H1 (cell line): ENCODE data around the gene CRTC1. TPM values are rescaled to one million over a fixed set of nuclear protein-coding genes. Genes with fewer than 3 reads are reported as not detected.

Experiments
- CTCF ChIA-PET: fragments of 300-600 bp; sonication (Branson Sonifier 250); formaldehyde crosslinking; loops from one replicate; lab custom pipeline; 2021; ENCODE audit not compliant: partially characterized antibody; lab: Charles Lee
- POLR2A ChIA-PET: fragments of 300-600 bp; sonication (Branson Sonifier 250); formaldehyde crosslinking; loops from one replicate; lab custom pipeline; 2021; ENCODE audit warnings: inconsistent platforms; ENCODE audit not compliant: partially characterized antibody; lab: Charles Lee
- DNase-seq, 2 experiments: peaks; one replicate each; pipeline versions ENCODE4 v3.0.0 to v3.0.0-alpha.2; 2010 to 2022; ENCODE audit warnings: low spot score in 2 of 2, low read depth in 1 of 2, mixed read lengths in 1 of 2
- FAIRE-seq: peaks from 2 replicates; lab custom pipeline; 2011; peaks lifted over from hg19 to GRCh38; lab: Jason Lieb, UNC
- H2AFZ ChIP-seq: 2 replicates; pipeline ENCODE4 v1.8.1; 2012; ENCODE audit warnings: low read length, inconsistent platforms
- H2AK5ac ChIP-seq: 2 replicates; pipeline ENCODE4 v1.6.1; 2013; ENCODE audit warnings: low read depth, low read length
- H2BK120ac ChIP-seq: replicated peaks from 2 replicates; pipeline ENCODE3; 2013; ENCODE audit warnings: low read depth, low read length, inconsistent platforms
- H2BK12ac ChIP-seq: 2 replicates; pipeline ENCODE4 v1.6.1; 2013; ENCODE audit warnings: low read depth, low read length
- H2BK15ac ChIP-seq: 2 replicates; pipeline ENCODE4 v1.6.1; 2013; ENCODE audit warnings: low read length
- H2BK20ac ChIP-seq: 2 replicates; pipeline ENCODE4 v1.6.1; 2013; ENCODE audit warnings: low read length
- H2BK5ac ChIP-seq: 2 replicates; pipeline ENCODE4 v1.6.1; 2013; ENCODE audit warnings: low read depth, low read length
- H3K14ac ChIP-seq: 2 replicates; pipeline ENCODE4 v1.6.1; 2013; ENCODE audit warnings: inconsistent platforms; ENCODE audit not compliant: insufficient read length
- H3K18ac ChIP-seq: 2 replicates; pipeline ENCODE4 v1.6.1; 2013; ENCODE audit warnings: low read length; ENCODE audit errors: extremely low read depth
- H3K23ac ChIP-seq: 2 replicates; pipeline ENCODE4 v1.6.1; 2013; ENCODE audit warnings: inconsistent platforms; ENCODE audit not compliant: insufficient read length
- H3K23me2 ChIP-seq: 2 replicates; pipeline ENCODE4 v1.6.1; 2013; ENCODE audit warnings: low read depth, low read length
- H3K27ac ChIP-seq: 2 replicates; pipeline ENCODE4 v1.6.1; 2011; ENCODE audit warnings: low read depth, low read length, inconsistent platforms
- H3K27me3 ChIP-seq, 4 experiments: replicated peaks in 1 of 4; 1 replicate in 1 of 4; 2 replicates in 3 of 4; pipeline versions ENCODE4 v1.6.1 to v1.8.1; 2011 to 2013; ENCODE audit warnings: low read length in 3 of 4, mild to moderate bottlenecking in 3 of 4, inconsistent platforms in 2 of 4, mixed read lengths in 2 of 4, moderate library complexity in 1 of 4; ENCODE audit not compliant: control insufficient read depth in 3 of 4, insufficient read depth in 3 of 4; ENCODE audit errors: extremely low read depth in 1 of 4
- H3K36me3 ChIP-seq, 4 experiments: 2 replicates each; pipeline versions ENCODE4 v1.6.1 to v1.8.1; 2011 to 2013; ENCODE audit warnings: mild to moderate bottlenecking in 4 of 4, low read length in 3 of 4, moderate library complexity in 2 of 4, control low read depth in 1 of 4, inconsistent platforms in 1 of 4; ENCODE audit not compliant: insufficient read depth in 4 of 4, control insufficient read depth in 2 of 4
- H3K4ac ChIP-seq: replicated peaks from 2 replicates; pipeline ENCODE3; 2013; ENCODE audit warnings: low read length, low read depth, mixed read lengths, inconsistent platforms; ENCODE audit not compliant: insufficient read length
- H3K4me1 ChIP-seq, 4 experiments: replicated peaks in 1 of 4; 1 replicate in 1 of 4; 2 replicates in 3 of 4; pipeline versions ENCODE4 v1.6.1 to v1.8.1; 2011 to 2013; ENCODE audit warnings: low read length in 3 of 4, inconsistent platforms in 2 of 4, mixed read lengths in 1 of 4; ENCODE audit not compliant: insufficient read depth in 4 of 4, control insufficient read depth in 3 of 4
- H3K4me2 ChIP-seq, 2 experiments: 2 replicates each; pipeline versions ENCODE4 v1.6.1 to v1.8.1; 2011 to 2013; ENCODE audit warnings: low read depth in 2 of 2, low read length in 2 of 2, control low read depth in 1 of 2, inconsistent platforms in 1 of 2, mild to moderate bottlenecking in 1 of 2; ENCODE audit not compliant: insufficient read depth in 1 of 2
- H3K4me3 ChIP-seq, 4 experiments: fragments of 200-600, 300-600 bp in 1 of 4; sonication (generic), shearing (Covaris generic), sonication (Bioruptor Twin) in 1 of 4; 2 replicates each; pipeline versions ENCODE4 v1.5.1 to v1.8.1; 2011 to 2016; ENCODE audit warnings: low read length in 4 of 4, low read depth in 3 of 4, control low read depth in 2 of 4, inconsistent platforms in 2 of 4, mild to moderate bottlenecking in 2 of 4, mixed read lengths in 1 of 4, moderate library complexity in 1 of 4; ENCODE audit not compliant: insufficient read depth in 2 of 4; ENCODE audit errors: extremely low read depth in 1 of 4
- H3K56ac ChIP-seq: replicated peaks from 2 replicates; pipeline ENCODE3; 2013; ENCODE audit warnings: low read depth, mild to moderate bottlenecking, mixed read lengths, low read length, inconsistent platforms; ENCODE audit not compliant: insufficient read length
- H3K79me1 ChIP-seq: 2 replicates; pipeline ENCODE4 v1.6.1; 2013; ENCODE audit warnings: low read depth, low read length, control low read depth
- H3K79me2 ChIP-seq, 2 experiments: 2 replicates each; pipeline versions ENCODE4 v1.6.1 to v1.8.1; 2012 to 2013; ENCODE audit warnings: low read length in 2 of 2, mild to moderate bottlenecking in 2 of 2, inconsistent platforms in 1 of 2; ENCODE audit not compliant: insufficient read depth in 2 of 2, control insufficient read depth in 1 of 2
- H3K9ac ChIP-seq, 4 experiments: replicated peaks in 1 of 4; 1 replicate in 1 of 4; 2 replicates in 3 of 4; pipeline versions ENCODE4 v1.6.1 to v1.8.1; 2011 to 2013; ENCODE audit warnings: low read depth in 3 of 4, low read length in 3 of 4, control low read depth in 2 of 4, mild to moderate bottlenecking in 2 of 4, moderate library complexity in 2 of 4, inconsistent platforms in 1 of 4; ENCODE audit errors: extremely low read depth in 1 of 4
- H3K9me3 ChIP-seq, 2 experiments: 2 replicates each; pipeline versions ENCODE4 v1.6.1 to v1.8.1; 2012 to 2013; ENCODE audit warnings: mild to moderate bottlenecking in 2 of 2, moderate library complexity in 2 of 2, control low read depth in 1 of 2, inconsistent platforms in 1 of 2, low read depth in 1 of 2, low read length in 1 of 2, mixed read lengths in 1 of 2; ENCODE audit not compliant: insufficient read depth in 2 of 2
- H4K20me1 ChIP-seq, 2 experiments: replicated peaks in 1 of 2; 2 replicates each; pipeline versions ENCODE3 to v1.8.1; 2011 to 2013; ENCODE audit warnings: inconsistent platforms in 2 of 2, low read length in 2 of 2, mild to moderate bottlenecking in 1 of 2; ENCODE audit not compliant: insufficient read depth in 2 of 2, control insufficient read depth in 1 of 2
- H4K5ac ChIP-seq: 2 replicates; pipeline ENCODE4 v1.6.1; 2013; ENCODE audit warnings: low read length, low read depth, mixed read lengths, inconsistent platforms; ENCODE audit not compliant: insufficient read length
- H4K8ac ChIP-seq: 2 replicates; pipeline ENCODE4 v1.8.0; 2013; ENCODE audit warnings: mild to moderate bottlenecking, moderate library complexity, low read length, inconsistent platforms; ENCODE audit not compliant: insufficient read depth; ENCODE audit errors: extremely low read depth
- H4K91ac ChIP-seq: replicated peaks from 2 replicates; pipeline ENCODE3; 2013; ENCODE audit warnings: low read length, mixed read lengths, inconsistent platforms; ENCODE audit not compliant: insufficient read length
- BACH1 ChIP-seq: IDR thresholded peaks from 2 replicates; pipeline ENCODE4 v1.6.1; 2012; ENCODE audit warnings: low read length, improper control_type of control experiment
- BRCA1 ChIP-seq: IDR thresholded peaks from 2 replicates; pipeline ENCODE4 v1.6.1; 2012; ENCODE audit warnings: low read depth, low read length, improper control_type of control experiment
- CBX5 ChIP-seq: fragments of 300-800, 300-1000 bp; sonication (generic); IDR thresholded peaks from 2 replicates; pipeline ENCODE4 v1.7.1; 2016; ENCODE audit warnings: antibody characterized with exemption, low read length, low read depth
- CEBPB ChIP-seq: IDR thresholded peaks from 2 replicates; pipeline ENCODE4 v1.6.1; 2012; ENCODE audit warnings: low read depth, low read length
- FOSL1 ChIP-seq: IDR thresholded peaks from 2 replicates; pipeline ENCODE4 v1.6.1; 2011; ENCODE audit warnings: mild to moderate bottlenecking, low read depth, low read length, moderate library complexity; ENCODE audit not compliant: insufficient read depth
- HDAC6 ChIP-seq: IDR thresholded peaks from one replicate; pipeline ENCODE4 v1.7.1; 2012; ENCODE audit warnings: low read depth, mild to moderate bottlenecking, inconsistent platforms, low read length, moderate library complexity
- POLR2A ChIP-seq, 2 experiments: IDR thresholded peaks; 1 replicate in 1 of 2; 2 replicates in 1 of 2; pipeline ENCODE4 v1.6.1; 2011; ENCODE audit warnings: low read depth in 2 of 2, low read length in 2 of 2, mild to moderate bottlenecking in 2 of 2; ENCODE audit errors: control extremely low read depth in 1 of 2
- RBBP5 ChIP-seq: IDR thresholded peaks from 2 replicates; pipeline ENCODE4 v1.7.1; 2012; ENCODE audit warnings: low read depth, mild to moderate bottlenecking, inconsistent platforms, low read length, moderate library complexity, borderline replicate concordance
- SIN3A ChIP-seq, 2 experiments: IDR thresholded peaks in 1 of 2; conservative IDR thresholded peaks in 1 of 2; 2 replicates each; pipeline ENCODE4 v1.6.1; 2011 to 2012; ENCODE audit warnings: low read length in 2 of 2, improper control_type of control experiment in 1 of 2, low read depth in 1 of 2, mild to moderate bottlenecking in 1 of 2
- SIRT6 ChIP-seq: IDR thresholded peaks from one replicate; pipeline ENCODE4 v1.7.1; 2012; ENCODE audit warnings: low read length, inconsistent platforms
- TCF12 ChIP-seq: IDR thresholded peaks from 2 replicates; pipeline ENCODE4 v1.6.1; 2011; ENCODE audit warnings: low read depth, mild to moderate bottlenecking, low read length
- YY1 ChIP-seq: IDR thresholded peaks from 2 replicates; pipeline ENCODE4 v1.6.1; 2011; ENCODE audit warnings: low read depth, mild to moderate bottlenecking, low read length
- WGBS, 2 experiments: shearing (Covaris generic) in 1 of 2; methylation state at CpG; one replicate each; pipeline versions ENCODE4 v1.1.6 to v1.1.7; 2013 to 2015; ENCODE audit warnings: low lambda C conversion rate in 2 of 2, mixed read lengths in 2 of 2, inconsistent platforms in 1 of 2, low coverage in 1 of 2, missing lambda C conversion rate in 1 of 2; ENCODE audit not compliant: insufficient replicate concordance in 2 of 2, insufficient coverage in 1 of 2, insufficient read length in 1 of 2; ENCODE audit errors: extremely low coverage in 1 of 2, missing lambda C conversion rate in 1 of 2; 5-methylcytosine and 5-hydroxymethylcytosine counted together
- polyA plus RNA-seq, 7 experiments: library from polyadenylated mRNA; depleted of rRNA in 3 of 7; stranded (reverse) in 5 of 7; unstranded in 2 of 7; fragments of >200 nt in 5 of 7; fragments of 200-250 nt in 2 of 7; gene quantifications; 1 replicate in 5 of 7; 2 replicates in 1 of 7; 4 replicates in 1 of 7; pipeline versions ENCODE4 v1.2.1 to v1.2.3, GENCODE V29; 2011 to 2013; ENCODE audit warnings: missing spikeins in 2 of 7, mixed read lengths in 2 of 7
- total RNA-seq: library from RNA; stranded (reverse); fragmentation: NEBNext Ultra II Directional; extraction: Animal tissue kit (Norgen Biotek cat#: 25700); gene quantifications from 2 replicates; pipeline ENCODE4 v1.2.1, GENCODE V29; 2021
- TF ChIP-seq, protein P1 (sequence below): IDR thresholded peaks from 2 replicates; pipeline ENCODE4 v1.6.1; 2011; ENCODE audit warnings: low read length, improper control_type of control experiment

Gene CRTC1
- total and polyA plus RNA-seq, 2 of the 8 experiments (the other 6 are each of a cell fraction or from before 2014, with no cell fraction given) = 2.9 to 8.5 TPM

- H3K14ac ChIP-seq = no peak overlapping the region
- H2BK15ac ChIP-seq = no peak overlapping the region
- peaks cover 13% of the 10 kb centered on the region; the same call in 1 of the 2 replicates for H3K23me2 ChIP-seq
- H3K9me3 ChIP-seq = no peaks in the 10 kb centered on the region
- H2AK5ac ChIP-seq = no peak overlapping the region
- peaks cover 0 to 4% (median 0%) of the 10 kb centered on the region in 4 experiments; a peak in 1 of 7 replicates for H3K27me3 ChIP-seq
- no peak overlapping the region for H2BK12ac ChIP-seq
- H3K4me1 ChIP-seq = peaks cover 0 to 15% (median 6%) of the 10 kb centered on the region in 4 experiments; a peak in 5 of 7 replicates
- no peak overlapping the region for H3K4me2 ChIP-seq
- no peak overlapping the region for H2BK120ac ChIP-seq
- H2BK20ac ChIP-seq = no peak overlapping the region
- no peak for TF ChIP-seq BACH1
- no peak for TF ChIP-seq SIN3A (conservative IDR thresholded peaks at IDR 0.05 in 1 of 2, IDR thresholded peaks at IDR 0.05 in 1 of 2; ENCODE audit: low read depth in 1 of 2, low read length in 2 of 2)
- TF ChIP-seq SIRT6 = no peak
- no peak for TF ChIP-seq CEBPB
- TF ChIP-seq TCF12 = no peak
- TF ChIP-seq YY1 = no peak
- TF ChIP-seq FOSL1 = no peak
- TF ChIP-seq, protein P1, sequence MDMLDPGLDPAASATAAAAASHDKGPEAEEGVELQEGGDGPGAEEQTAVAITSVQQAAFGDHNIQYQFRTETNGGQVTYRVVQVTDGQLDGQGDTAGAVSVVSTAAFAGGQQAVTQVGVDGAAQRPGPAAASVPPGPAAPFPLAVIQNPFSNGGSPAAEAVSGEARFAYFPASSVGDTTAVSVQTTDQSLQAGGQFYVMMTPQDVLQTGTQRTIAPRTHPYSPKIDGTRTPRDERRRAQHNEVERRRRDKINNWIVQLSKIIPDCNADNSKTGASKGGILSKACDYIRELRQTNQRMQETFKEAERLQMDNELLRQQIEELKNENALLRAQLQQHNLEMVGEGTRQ = no peak
- no peak for TF ChIP-seq RBBP5
- TF ChIP-seq POLR2A (IDR thresholded peaks at IDR 0.05; ENCODE audit: control extremely low read depth in 1 of 2, low read depth in 2 of 2, low read length in 2 of 2) = no peak
- TF ChIP-seq CBX5 = no peak
- TF ChIP-seq HDAC6 = no peak
- no peak for TF ChIP-seq BRCA1
- H3K36me3 ChIP-seq = no peaks in the 10 kb centered on the region
- ChIA-PET POLR2A (no interaction called here), CTCF (interaction anchor here (0.6 kb wide), 1 partner anchor 39 kb away, joined by 3 read pairs; no protein-coding TSS in a partner anchor)
- no peak overlapping the region for H4K5ac ChIP-seq
- no peak overlapping the region for H3K56ac ChIP-seq
- WGBS, 2 experiments = 95 to 100% methylated on average over 3 to 7 of the region's 7 CpGs
- H3K79me1 ChIP-seq = peaks cover 8% of the 10 kb centered on the region
- H3K79me2 ChIP-seq = no peaks in the 10 kb centered on the region; a peak in 1 of 4 replicates
- no peak overlapping the region for H3K18ac ChIP-seq
- H3K4me3 ChIP-seq = no peak overlapping the region
- peaks cover 7 to 38% of the 10 kb centered on the region in 2 experiments for H4K20me1 ChIP-seq
- H3K9ac ChIP-seq = no peak overlapping the region
- FAIRE-seq (no peak), DNase-seq (no peak)
- no peak overlapping the region for H2BK5ac ChIP-seq
- no peak overlapping the region for H3K23ac ChIP-seq
- H4K91ac ChIP-seq = no peak overlapping the region
- H2AFZ ChIP-seq = no peak overlapping the region
- no peak overlapping the region for H4K8ac ChIP-seq
- no peak overlapping the region for H3K27ac ChIP-seq
- no peak overlapping the region for H3K4ac ChIP-seq
Measured at GRCh38 chr19:18654469-18654868, 29.0 kb upstream of the CRTC1 start.
